Dedifferentiated amniotic fluid mesenchymal stem cell (primary cell): ENCODE results near the gene WDR48.
"Not testable (repeated sequence)": the region's sequence is repeated elsewhere in the genome, so short reads cannot be mapped to it uniquely, and the experiment has no call there.

Source experiments
- DNase-seq: peaks from one replicate; pipeline ENCODE4 v3.0.0-alpha.2; 2016; ENCODE audit errors: extremely low spot score

The WDR48 gene

DNA sequence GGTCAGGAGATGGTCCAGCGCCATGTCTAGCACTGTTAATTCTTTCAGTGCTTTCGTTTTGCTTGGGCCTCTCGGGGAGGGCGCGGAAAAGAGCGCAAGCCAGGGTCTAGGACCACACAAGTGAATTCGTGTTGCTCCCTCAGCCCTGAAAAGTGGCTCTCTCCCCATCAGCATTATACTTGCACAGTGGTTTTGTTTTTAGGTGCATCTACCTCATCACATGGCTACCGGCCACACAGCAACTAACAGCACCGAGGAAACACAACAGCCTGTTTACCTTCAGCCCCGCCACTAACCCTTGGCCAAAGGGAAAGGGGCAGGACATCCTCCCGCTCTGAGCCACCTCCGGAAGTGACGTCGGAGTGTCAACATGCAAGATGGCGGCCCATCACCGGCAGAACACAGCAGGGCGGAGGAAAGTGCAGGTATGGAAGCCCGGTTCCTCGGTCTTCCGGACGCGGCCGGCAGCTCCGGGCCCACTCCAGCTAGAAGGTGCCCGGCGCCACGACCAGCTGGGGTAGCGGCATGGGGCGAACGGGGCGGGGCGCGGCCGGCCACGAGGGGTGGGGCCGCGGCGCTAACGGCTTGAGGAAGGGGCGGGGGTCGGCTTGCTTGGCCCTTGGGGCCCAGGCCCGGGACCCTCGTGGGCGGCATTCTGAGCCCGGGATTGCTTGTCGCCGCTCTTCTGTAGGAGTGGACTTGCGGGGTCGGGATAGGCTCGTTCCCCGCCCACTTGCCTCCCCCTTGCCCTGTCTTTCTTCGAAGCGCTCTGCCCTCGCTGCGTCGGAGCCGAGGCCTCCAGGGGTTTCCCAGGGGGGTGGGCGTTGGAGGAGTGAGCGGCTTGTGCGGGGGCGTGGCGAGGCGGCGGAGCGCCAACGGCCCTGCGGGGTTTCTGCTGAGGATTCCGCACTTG lies at the start of gene WDR48, which contains the start of gene SCN11A:
Gene WDR48, plus strand, starts transcription at position 368 of the 913 bp plus-strand sequence. Its CDS starts 10 bp downstream, at position 378.
Gene SCN11A, minus strand, starts transcription at position 296 of the 913 bp plus-strand sequence. CDS start 101,582 bp downstream, outside the sequence.
- DNase-seq, result peak; percentile 91

DNA sequence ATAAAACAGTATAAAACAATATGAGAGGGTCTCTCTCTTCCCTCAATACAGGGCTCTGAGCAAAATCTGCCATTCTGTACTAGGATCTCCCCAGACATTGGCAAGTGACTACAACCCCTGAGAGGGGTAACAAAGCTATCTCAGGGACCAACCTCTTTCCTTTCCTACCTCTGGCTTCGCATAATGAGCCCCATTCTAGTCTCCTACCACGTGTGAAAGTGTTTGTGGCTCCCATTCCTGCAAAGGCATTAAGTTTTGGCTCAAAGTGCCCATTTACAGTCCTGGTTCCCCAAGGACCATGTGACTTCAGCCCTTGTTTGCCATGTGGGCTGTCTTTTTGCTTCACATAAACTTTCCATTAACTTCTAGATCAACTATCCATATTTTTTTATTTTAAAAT lies 46.5 kb upstream of the WDR48 start:
- no peak for DNase-seq

- no peak for DNase-seq
Observed at GRCh38 chr3:39011191-39011736, 40.6 kb upstream of the WDR48 start.

- DNase-seq, result no peak
Observed at GRCh38 chr3:39013289-39013688, 38.5 kb upstream of the WDR48 start.

- no peak for DNase-seq
Observed at GRCh38 chr3:39013921-39014509, 37.8 kb upstream of the WDR48 start.

- DNase-seq, result no peak
Observed at GRCh38 chr3:39015418-39015817, 36.4 kb upstream of the WDR48 start.

GRCh38 chr3:39019299-39019698 lies 32.5 kb upstream of the WDR48 start:
- no peak for DNase-seq

DNA sequence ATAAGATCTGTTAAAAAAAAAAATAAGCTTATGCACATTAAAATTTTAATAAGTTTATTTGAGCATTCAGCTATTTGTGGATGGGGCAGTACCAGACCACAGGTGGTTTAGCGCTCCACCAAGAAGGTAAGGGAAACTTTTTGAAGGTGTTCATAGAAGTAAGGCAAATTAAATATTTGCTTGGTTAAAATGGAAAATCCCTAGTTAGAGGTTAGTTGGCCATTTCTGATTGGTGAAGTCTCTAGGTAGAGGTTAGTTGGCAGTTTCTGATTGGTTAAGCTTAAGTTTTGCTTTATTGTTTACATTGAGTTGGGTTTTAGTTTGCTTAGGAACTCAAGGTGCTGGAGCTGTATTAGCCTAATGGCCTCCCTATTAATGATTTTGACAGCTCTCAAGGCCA lies 30.8 kb upstream of the WDR48 start:
- no peak for DNase-seq

DNA sequence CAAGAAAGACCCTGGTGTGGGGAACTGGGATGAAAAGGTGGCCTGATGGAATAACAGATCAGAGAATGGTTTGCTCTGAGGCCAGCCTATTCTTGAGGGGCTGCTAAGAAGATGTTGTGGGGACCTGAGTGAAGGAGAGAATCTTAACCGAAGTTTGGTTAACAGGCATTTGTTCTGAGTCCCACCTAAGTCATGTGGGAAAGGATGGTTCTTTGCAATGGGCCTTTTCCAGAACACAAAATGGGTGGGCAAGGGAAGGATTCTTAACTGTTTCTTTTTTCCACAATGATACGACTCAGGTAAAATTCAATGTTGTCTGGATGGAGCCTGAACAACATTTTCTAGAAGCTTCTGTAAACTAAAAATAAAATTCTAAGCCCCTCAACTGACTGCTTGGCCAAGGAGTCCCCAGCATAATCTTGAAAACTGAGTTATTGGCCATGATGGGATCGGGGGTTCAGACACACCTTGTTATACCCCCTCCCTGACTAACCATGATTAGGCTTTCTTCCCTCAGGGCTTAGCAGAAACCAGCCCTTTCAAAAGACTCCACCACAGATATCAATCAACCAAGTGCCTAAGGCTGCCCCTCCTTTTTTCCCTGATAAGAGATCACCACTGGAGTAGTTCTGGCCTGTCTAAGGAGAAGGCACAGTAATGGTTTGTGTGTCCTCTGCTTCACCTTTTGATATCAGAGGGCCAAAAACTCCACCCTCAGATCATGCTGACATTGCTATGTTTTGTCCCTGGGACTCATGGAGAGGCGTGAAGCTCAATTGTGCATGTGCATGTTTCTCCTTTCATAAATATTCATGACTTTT lies 30.1 kb upstream of the WDR48 start:
- DNase-seq, result no peak

GRCh38 chr3:39022286-39022630 lies 29.6 kb upstream of the WDR48 start:
- DNase-seq, result no peak

DNA sequence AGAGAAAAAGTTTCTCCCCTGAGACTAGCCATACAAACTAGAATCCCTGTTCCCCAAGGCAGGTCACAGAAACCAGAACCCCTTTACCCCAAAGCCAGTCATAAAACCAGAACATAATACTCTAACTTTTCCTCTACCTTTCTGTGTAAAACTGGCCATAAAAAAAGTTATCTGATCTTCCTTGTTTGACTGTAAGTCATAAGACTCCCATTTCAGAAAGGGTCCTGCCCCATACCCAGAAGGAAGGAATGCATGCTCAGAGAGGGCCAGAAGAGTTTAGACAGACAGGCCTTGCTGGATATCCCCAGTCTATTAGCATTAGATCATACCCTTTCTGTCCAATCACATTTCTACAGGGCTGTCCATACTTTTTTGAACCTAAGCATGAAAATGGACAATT lies 27.3 kb upstream of the WDR48 start:
- DNase-seq, result no peak

GRCh38 chr3:39025222-39025970 lies 26.4 kb upstream of the WDR48 start:
- DNase-seq, result no peak

DNA sequence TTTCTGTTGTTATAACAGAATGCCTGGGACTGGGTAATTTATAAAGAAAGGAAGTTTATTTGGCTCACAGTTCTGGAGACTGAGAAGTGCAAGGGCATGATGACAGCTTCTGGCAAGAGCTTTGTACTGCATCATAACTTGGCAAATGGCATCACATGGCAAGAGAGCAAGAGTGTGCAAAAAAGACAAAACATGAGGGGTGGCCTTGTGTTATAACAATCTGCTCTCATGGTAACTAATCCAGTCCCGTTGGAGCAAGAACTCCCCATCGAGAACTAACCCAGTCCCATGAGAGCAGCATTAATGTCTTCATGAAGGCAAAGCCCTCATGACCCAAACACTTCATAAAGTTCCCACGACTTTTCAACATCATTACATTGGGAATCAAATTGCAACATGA lies 23.3 kb upstream of the WDR48 start:
- DNase-seq, result no peak

- no peak for DNase-seq
Observed at GRCh38 chr3:39029556-39029955, 22.3 kb upstream of the WDR48 start.

DNA sequence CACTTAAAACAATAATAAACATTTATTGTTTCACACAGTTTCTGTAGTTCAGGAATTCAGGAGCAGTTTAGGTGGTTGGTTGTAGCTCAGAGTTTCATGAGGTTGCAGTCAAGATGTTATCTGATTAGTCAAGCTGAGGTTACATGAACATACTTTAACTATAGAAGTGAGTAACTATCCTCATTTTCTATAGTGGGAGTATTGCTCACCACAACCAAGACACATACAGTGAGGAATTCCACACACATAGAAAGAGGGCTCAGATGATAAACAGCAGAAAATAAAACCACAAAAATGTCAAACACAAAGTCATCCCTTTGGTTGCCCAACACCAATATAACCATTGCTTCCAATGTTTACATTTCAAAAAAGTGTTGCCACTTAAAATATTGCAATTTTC lies 13.7 kb upstream of the WDR48 start:
- peak; percentile 15 for DNase-seq

GRCh38 chr3:39050029-39050428 lies 1.8 kb upstream of the WDR48 start:
- DNase-seq, result no peak

DNA sequence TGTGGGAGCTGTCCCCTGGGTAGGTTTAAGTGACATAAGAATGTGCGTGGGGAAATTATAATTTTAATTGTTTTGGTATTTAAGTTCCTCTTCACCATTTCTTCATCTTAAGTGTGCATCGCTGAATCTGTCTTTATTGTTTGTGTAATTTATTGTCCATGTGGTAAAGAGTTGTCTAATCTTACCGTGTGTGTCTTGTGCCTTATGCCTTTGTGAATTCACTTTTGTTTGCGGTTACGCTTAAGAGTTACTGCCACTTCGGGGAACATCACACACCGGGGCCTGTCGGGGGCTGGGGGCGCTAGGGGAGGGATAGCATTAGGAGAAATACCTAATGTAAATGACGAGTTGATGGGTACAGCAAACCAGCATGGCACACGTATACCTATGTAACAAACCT lies 767 bp downstream of the WDR48 start:
- no peak for DNase-seq

- DNase-seq, result no peak
Observed at GRCh38 chr3:39053696-39054095, 1.9 kb downstream of the WDR48 start.

GRCh38 chr3:39056151-39056550 lies 4.3 kb downstream of the WDR48 start:
- no peak for DNase-seq

DNA sequence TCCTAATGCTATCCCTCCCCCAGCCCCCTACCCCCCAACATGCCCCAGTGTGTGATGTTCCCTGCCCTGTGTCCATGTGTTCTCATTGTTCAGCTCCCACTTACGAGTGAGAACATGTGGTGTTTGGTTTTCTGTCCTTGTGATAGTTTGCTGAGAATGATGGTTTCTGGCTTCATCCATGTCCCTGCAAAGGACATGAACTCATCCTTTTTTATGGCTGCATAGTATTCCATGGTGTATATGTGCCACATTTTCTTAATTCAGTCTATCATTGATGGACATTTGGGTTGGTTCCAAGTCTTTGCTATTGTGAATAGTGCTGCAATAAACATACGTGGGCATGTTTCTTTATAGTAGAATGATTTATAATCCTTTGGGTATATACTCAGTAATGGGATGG lies 9.4 kb downstream of the WDR48 start:
- DNase-seq, result not testable (repeated sequence)

DNA sequence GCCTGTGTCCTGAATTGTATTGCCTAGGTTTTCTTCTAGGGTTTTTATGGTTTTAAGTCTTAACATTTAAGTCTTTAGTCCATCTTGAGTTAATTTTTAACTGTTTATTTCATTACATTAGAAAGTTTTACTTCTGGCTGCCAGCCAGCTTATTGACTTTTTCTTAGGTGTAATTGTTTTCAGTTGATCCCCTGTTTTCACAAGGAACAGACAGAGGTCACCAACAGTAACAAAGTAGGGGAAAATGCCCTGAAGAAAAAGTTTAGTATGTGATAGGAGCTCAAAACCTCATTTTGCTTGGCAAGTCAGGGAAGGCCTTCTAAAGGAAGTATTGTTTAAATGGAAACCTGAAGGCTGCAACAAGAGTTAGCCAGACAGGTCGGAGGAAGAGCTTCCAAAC lies 10.4 kb downstream of the WDR48 start:
- DNase-seq, result no peak
